ENCODE data around the gene SLC46A2.

Gene SLC46A2, protein sequence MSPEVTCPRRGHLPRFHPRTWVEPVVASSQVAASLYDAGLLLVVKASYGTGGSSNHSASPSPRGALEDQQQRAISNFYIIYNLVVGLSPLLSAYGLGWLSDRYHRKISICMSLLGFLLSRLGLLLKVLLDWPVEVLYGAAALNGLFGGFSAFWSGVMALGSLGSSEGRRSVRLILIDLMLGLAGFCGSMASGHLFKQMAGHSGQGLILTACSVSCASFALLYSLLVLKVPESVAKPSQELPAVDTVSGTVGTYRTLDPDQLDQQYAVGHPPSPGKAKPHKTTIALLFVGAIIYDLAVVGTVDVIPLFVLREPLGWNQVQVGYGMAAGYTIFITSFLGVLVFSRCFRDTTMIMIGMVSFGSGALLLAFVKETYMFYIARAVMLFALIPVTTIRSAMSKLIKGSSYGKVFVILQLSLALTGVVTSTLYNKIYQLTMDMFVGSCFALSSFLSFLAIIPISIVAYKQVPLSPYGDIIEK

GRCh38 chr9:112890106-112891081 lies at the start of gene SLC46A2:
Gene SLC46A2, minus strand, starts transcription at chr9:112890876. Its CDS starts 195 bp downstream, at chr9:112890681.
- DNase-seq = no peak

DNA sequence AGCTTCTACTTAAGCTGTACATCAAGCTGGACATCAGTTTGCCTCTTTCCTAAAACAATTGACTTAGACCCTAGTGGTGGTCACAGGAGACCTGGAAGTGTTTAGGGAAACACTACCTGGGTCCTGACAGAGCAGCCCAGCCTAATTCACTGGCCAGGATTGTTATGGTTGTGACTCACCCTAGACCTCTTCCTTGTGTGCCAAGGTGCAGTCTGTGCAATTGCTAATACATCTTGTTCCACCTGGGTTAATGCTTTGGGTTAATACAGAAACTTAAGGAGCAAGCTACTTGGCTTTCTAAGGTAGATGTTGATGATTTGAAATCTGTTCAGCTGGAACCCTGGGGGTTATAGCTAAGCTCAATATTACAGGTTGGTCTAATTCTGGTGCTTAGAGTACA lies 48.7 kb upstream of the SLC46A2 start:
- DNase-seq = no peak

- DNase-seq = no peak
These were observed 43.0 kb upstream of the SLC46A2 start for GRCh38 chr9:112933696-112934095.

GRCh38 chr9:112925058-112925641 lies 34.5 kb upstream of the SLC46A2 start:
- DNase-seq = peak; percentile 59

DNA sequence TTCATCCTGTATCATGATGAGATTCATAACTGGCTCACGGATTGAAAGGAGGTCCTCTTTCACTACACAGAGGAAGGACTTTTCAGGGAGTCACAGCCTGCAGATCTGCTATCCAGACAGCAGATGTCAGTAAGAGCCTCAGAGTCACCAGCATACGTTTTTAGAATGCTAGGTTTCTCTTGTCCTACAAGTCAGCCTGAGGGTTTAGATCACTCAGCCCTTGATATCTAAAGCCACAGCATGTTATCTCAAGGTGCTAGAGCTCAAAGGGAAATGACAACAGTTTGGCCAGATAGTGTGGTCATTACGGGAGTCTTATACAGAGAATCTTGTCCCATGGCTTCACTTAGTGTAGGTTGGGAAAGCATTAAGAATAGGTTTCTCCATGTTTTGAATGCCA lies 30.9 kb upstream of the SLC46A2 start:
- peak; percentile 77 for DNase-seq

- no peak for DNase-seq
These were observed 27.3 kb upstream of the SLC46A2 start for GRCh38 chr9:112917987-112918362.

- DNase-seq = no peak
These were observed 26.6 kb upstream of the SLC46A2 start for GRCh38 chr9:112917047-112917986.

DNA sequence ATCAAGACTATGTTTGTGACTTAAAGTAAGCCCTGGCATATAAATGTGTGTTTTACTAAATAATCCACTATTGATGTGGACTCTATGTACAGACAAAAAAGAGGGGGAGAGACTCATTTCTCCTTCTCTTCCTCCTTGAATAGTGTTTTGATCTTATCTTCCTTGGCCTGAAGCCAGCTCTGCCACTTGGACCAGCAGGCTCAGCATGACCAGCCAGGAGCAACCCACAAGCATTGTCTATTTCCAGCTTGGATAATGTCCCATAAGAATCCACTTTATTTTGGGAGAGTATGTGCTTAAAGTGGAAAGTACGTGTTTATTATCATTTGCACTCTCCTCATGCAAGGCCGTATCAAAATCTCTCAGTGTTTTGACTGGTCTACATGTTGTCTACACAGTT lies 23.8 kb upstream of the SLC46A2 start:
- DNase-seq = no peak

- DNase-seq = no peak
These were observed 22.6 kb upstream of the SLC46A2 start for GRCh38 chr9:112913326-112913725.

DNA sequence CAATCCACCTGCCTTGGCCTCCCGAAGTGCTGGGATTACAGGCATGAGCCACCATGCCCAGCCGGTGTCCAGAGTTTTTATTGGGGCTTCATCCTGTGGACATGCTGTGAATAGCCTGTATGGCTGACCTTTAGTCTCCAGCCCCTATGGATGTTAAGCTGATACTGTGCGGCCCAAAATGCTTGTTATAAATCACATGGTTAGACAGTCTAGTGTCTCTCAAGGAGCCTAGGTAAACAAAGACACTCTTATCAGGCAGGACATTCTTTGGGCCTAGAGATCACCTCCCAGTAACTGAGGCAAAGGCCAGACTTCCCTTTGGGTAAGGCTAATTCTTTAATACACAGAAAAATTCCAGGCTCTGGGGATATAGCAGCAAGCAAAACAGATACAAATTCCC lies 22.0 kb upstream of the SLC46A2 start:
- DNase-seq = no peak

DNA sequence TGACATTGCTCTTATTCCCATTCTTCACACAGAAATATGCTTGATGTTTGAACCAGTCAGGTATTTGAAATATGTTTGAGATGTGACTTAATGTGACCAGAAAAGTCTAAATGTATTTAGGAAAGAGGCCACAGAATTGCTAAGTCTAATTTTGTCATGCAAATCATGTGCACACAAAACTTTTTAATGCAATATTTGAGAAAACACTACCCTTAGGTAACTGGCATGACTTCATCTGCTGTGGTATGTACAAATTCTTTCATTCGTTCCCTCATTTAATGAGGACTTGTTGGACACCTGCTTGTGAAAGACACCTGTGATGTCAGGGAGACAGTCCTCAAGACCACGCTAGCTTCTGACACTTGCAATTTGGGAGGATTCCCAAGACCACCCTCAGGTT lies 21.1 kb upstream of the SLC46A2 start:
- DNase-seq = no peak

- DNase-seq = no peak
These were observed 14.4 kb upstream of the SLC46A2 start for GRCh38 chr9:112905084-112905483.

DNA sequence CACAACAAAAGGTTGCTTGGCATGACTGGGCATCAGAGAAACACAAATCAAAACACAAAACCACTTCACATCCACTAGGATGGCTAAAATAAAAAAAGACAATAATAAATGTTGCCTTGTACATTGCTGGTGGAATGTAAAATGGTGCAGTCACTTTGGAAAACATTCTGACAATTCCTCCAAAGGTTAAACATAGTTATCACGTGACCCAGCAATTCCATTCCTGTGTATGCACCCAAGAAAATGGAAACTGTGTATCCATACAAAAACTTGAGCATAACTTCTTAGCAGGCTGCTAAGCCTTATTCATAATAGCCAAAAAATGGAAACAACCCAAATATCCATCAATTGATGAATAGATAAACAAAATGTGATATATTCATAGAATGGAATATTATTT lies 10.2 kb upstream of the SLC46A2 start:
- DNase-seq = no peak

- no peak for DNase-seq
These were observed 9.8 kb upstream of the SLC46A2 start for GRCh38 chr9:112900488-112900887.

- peak; percentile 83 for DNase-seq
These were observed 8.2 kb upstream of the SLC46A2 start for GRCh38 chr9:112898872-112899311.

GRCh38 chr9:112896131-112896530 lies 5.5 kb upstream of the SLC46A2 start:
- DNase-seq = no peak

DNA sequence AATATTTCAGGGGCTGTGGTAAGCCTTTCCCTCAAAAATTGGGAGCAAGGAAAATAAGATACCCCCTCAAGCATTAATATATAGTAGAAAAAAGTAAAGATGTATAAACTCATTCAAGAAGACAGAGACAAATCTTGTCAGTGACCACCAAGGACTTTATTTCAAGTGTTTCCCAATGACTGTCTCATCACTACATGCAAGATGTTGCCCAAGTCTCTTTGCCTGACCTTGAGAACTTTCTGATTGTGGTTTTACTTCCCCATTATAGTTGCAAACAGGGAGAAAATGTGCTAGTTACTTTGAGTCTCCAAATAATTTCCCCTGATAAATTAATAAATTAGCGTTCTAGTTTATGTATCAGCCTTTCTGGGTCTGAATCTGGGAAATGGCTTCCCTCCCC lies 4.0 kb upstream of the SLC46A2 start:
- peak; percentile 91 for DNase-seq

GRCh38 chr9:112894041-112894440 lies 3.4 kb upstream of the SLC46A2 start:
- DNase-seq = peak; percentile 65

GRCh38 chr9:112892981-112893380 lies 2.3 kb upstream of the SLC46A2 start:
- no peak for DNase-seq

GRCh38 chr9:112891521-112891920 lies 845 bp upstream of the SLC46A2 start:
- no peak for DNase-seq

- DNase-seq = peak; percentile 96
These were observed 3.3 kb downstream of the SLC46A2 start for GRCh38 chr9:112887381-112887780.

GRCh38 chr9:112886351-112886750 lies 4.3 kb downstream of the SLC46A2 start:
- no peak for DNase-seq

All from MV-4-11 (cell line).